SK-N-SH treated with all-trans-retinoic acid at 6 μM for 48 hours (cell line): ENCODE results near the gene TXNDC11.

ENCODE experiments used
- ATAC-seq: fragments of 200-7000 bp; cut with Tn5 transposase; 3 replicates; pipeline ENCODE4 v1.9.1; 2020; ENCODE audit warnings: mild to moderate bottlenecking, moderate library complexity
- ARNTL ChIP-seq: fragments of 450-650 bp; formaldehyde crosslinking; IDR thresholded peaks from 2 replicates; pipeline ENCODE4 v1.5.0; 2020; ENCODE audit warnings: low read depth, mild to moderate bottlenecking, moderate library complexity, borderline replicate concordance
- BACH2 ChIP-seq: fragments of 250-450 bp; sonication (Bioruptor Pico); IDR thresholded peaks from 2 replicates; pipeline ENCODE4 v1.9.0; 2021; ENCODE audit warnings: mild to moderate bottlenecking, borderline replicate concordance
- CSDC2 ChIP-seq: fragments of 250-450 bp; sonication (Bioruptor Pico); IDR thresholded peaks from 2 replicates; pipeline ENCODE4 v1.5.0; 2020; ENCODE audit warnings: mild to moderate bottlenecking, moderate library complexity
- ESRRG ChIP-seq: fragments of 250-450 bp; sonication (Bioruptor Pico); IDR thresholded peaks from 2 replicates; pipeline ENCODE4 v1.6.1; 2021; ENCODE audit warnings: mild to moderate bottlenecking
- GLIS3 ChIP-seq: fragments of 250-450 bp; sonication (Bioruptor Pico); IDR thresholded peaks from 2 replicates; pipeline ENCODE4 v1.5.0; 2020; ENCODE audit warnings: mild to moderate bottlenecking, moderate library complexity
- ISL1 ChIP-seq: fragments of 250-450 bp; sonication (Bioruptor Pico); IDR thresholded peaks from 2 replicates; pipeline ENCODE4 v2.1.2; 2022; ENCODE audit warnings: mild to moderate bottlenecking, moderate library complexity
- OSR1 ChIP-seq: fragments of 250-450 bp; sonication (Bioruptor Pico); IDR thresholded peaks from 2 replicates; pipeline ENCODE4 v1.8.0; 2022; ENCODE audit warnings: moderate library complexity, mild to moderate bottlenecking, inconsistent platforms
- RARB ChIP-seq: fragments of 250-450 bp; sonication (Bioruptor Pico); IDR thresholded peaks from 2 replicates; pipeline ENCODE4 v1.8.0; 2021; ENCODE audit warnings: mild to moderate bottlenecking, moderate library complexity
- SNAI2 ChIP-seq: fragments of 250-450 bp; sonication (Bioruptor Pico); IDR thresholded peaks from 2 replicates; pipeline ENCODE4 v1.5.0; 2020; ENCODE audit warnings: mild to moderate bottlenecking, moderate library complexity
- TCF4 ChIP-seq: fragments of 250-450 bp; sonication (Bioruptor Pico); IDR thresholded peaks from 2 replicates; pipeline ENCODE4 v1.8.0; 2021; ENCODE audit warnings: mild to moderate bottlenecking, moderate library complexity, borderline replicate concordance
- TOX ChIP-seq: fragments of 250-450 bp; sonication (Bioruptor Pico); IDR thresholded peaks from 2 replicates; pipeline ENCODE4 v1.8.0; 2021; ENCODE audit warnings: mild to moderate bottlenecking, moderate library complexity, borderline replicate concordance
- ZC3H10 ChIP-seq: fragments of 250-450 bp; sonication (Bioruptor Pico); IDR thresholded peaks from 2 replicates; pipeline ENCODE4 v1.5.1; 2021; ENCODE audit warnings: mild to moderate bottlenecking, moderate library complexity
- ZFP3 ChIP-seq: fragments of 250-450 bp; sonication (Bioruptor Pico); IDR thresholded peaks from 2 replicates; pipeline ENCODE4 v1.5.0; 2020; ENCODE audit warnings: mild to moderate bottlenecking, moderate library complexity
- ZFP30 ChIP-seq: fragments of 450-650 bp; formaldehyde crosslinking; IDR thresholded peaks from 2 replicates; pipeline ENCODE4 v1.5.0; 2022; ENCODE audit warnings: mild to moderate bottlenecking, moderate library complexity
- ZNF70 ChIP-seq: fragments of 450-650 bp; formaldehyde crosslinking; IDR thresholded peaks from 2 replicates; pipeline ENCODE4 v1.5.0; 2020; ENCODE audit warnings: mild to moderate bottlenecking, moderate library complexity
- ZNF8 ChIP-seq: fragments of 450-650 bp; formaldehyde crosslinking; IDR thresholded peaks from 2 replicates; pipeline ENCODE4 v1.5.0; 2020; ENCODE audit warnings: mild to moderate bottlenecking, moderate library complexity
- TF ChIP-seq, protein P1 (sequence below): fragments of 250-450 bp; sonication (Bioruptor Pico); IDR thresholded peaks from 2 replicates; pipeline ENCODE4 v1.5.1; 2021; ENCODE audit warnings: mild to moderate bottlenecking, moderate library complexity
- TF ChIP-seq, protein P2 (sequence below): fragments of 250-450 bp; sonication (Bioruptor Pico); IDR thresholded peaks from 2 replicates; pipeline ENCODE4 v1.8.0; 2021; ENCODE audit warnings: low read depth, mild to moderate bottlenecking, moderate library complexity, borderline replicate concordance
- TF ChIP-seq, protein P3 (sequence below): fragments of 250-450 bp; sonication (Bioruptor Pico); IDR thresholded peaks from 2 replicates; pipeline ENCODE4 v1.5.0; 2020; ENCODE audit warnings: mild to moderate bottlenecking, moderate library complexity
- TF ChIP-seq, protein P4 (sequence below): fragments of 250-450 bp; sonication (Bioruptor Pico); IDR thresholded peaks from 2 replicates; pipeline ENCODE4 v1.8.0; 2020; ENCODE audit warnings: mild to moderate bottlenecking, moderate library complexity, borderline replicate concordance

Gene TXNDC11

DNA sequence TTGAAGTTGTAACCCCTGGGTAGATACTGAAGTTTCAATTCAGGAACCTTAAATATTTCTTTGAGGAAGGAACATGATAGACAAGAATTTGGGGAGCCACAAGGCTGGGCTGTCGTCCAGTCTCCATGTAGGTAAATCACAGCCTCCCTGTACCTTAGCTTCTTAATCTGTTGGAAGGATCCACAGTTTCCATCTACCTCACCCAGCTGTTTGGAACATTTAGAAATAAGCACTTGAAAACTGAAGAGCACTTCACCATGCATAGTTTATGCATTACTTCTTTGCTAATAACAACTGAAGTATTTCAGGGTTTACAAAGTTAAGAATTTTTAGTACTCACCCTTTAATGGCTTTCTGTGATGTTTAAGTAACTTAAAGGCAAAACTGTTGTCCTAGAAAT lies 17.2 kb downstream of the TXNDC11 start:
- no peak for ATAC-seq
- TF ChIP-seq TOX: no peak
- TF ChIP-seq ZC3H10: no peak
- TF ChIP-seq ZFP30: no peak
- TF ChIP-seq, protein P1, sequence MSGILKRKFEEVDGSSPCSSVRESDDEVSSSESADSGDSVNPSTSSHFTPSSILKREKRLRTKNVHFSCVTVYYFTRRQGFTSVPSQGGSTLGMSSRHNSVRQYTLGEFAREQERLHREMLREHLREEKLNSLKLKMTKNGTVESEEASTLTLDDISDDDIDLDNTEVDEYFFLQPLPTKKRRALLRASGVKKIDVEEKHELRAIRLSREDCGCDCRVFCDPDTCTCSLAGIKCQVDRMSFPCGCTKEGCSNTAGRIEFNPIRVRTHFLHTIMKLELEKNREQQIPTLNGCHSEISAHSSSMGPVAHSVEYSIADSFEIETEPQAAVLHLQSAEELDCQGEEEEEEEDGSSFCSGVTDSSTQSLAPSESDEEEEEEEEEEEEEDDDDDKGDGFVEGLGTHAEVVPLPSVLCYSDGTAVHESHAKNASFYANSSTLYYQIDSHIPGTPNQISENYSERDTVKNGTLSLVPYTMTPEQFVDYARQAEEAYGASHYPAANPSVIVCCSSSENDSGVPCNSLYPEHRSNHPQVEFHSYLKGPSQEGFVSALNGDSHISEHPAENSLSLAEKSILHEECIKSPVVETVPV: no peak
- TF ChIP-seq TCF4 (CRISPR knock-in tag): no peak
- TF ChIP-seq ESRRG (CRISPR knock-in tag): no peak
- no peak for TF ChIP-seq CSDC2 (CRISPR knock-in tag)
- TF ChIP-seq, protein P2, sequence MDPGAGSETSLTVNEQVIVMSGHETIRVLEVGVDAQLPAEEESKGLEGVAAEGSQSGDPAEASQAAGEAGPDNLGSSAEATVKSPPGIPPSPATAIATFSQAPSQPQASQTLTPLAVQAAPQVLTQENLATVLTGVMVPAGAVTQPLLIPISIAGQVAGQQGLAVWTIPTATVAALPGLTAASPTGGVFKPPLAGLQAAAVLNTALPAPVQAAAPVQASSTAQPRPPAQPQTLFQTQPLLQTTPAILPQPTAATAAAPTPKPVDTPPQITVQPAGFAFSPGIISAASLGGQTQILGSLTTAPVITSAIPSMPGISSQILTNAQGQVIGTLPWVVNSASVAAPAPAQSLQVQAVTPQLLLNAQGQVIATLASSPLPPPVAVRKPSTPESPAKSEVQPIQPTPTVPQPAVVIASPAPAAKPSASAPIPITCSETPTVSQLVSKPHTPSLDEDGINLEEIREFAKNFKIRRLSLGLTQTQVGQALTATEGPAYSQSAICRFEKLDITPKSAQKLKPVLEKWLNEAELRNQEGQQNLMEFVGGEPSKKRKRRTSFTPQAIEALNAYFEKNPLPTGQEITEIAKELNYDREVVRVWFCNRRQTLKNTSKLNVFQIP (CRISPR knock-in tag): no peak
- no peak for TF ChIP-seq OSR1 (CRISPR knock-in tag)
- TF ChIP-seq RARB (CRISPR knock-in tag): no peak
- TF ChIP-seq, protein P3, sequence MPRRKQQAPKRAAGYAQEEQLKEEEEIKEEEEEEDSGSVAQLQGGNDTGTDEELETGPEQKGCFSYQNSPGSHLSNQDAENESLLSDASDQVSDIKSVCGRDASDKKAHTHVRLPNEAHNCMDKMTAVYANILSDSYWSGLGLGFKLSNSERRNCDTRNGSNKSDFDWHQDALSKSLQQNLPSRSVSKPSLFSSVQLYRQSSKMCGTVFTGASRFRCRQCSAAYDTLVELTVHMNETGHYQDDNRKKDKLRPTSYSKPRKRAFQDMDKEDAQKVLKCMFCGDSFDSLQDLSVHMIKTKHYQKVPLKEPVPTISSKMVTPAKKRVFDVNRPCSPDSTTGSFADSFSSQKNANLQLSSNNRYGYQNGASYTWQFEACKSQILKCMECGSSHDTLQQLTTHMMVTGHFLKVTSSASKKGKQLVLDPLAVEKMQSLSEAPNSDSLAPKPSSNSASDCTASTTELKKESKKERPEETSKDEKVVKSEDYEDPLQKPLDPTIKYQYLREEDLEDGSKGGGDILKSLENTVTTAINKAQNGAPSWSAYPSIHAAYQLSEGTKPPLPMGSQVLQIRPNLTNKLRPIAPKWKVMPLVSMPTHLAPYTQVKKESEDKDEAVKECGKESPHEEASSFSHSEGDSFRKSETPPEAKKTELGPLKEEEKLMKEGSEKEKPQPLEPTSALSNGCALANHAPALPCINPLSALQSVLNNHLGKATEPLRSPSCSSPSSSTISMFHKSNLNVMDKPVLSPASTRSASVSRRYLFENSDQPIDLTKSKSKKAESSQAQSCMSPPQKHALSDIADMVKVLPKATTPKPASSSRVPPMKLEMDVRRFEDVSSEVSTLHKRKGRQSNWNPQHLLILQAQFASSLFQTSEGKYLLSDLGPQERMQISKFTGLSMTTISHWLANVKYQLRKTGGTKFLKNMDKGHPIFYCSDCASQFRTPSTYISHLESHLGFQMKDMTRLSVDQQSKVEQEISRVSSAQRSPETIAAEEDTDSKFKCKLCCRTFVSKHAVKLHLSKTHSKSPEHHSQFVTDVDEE (CRISPR knock-in tag): no peak
- no peak for TF ChIP-seq BACH2
- no peak for TF ChIP-seq GLIS3 (CRISPR knock-in tag)
- TF ChIP-seq, all 23 proteins: peak for 0

DNA sequence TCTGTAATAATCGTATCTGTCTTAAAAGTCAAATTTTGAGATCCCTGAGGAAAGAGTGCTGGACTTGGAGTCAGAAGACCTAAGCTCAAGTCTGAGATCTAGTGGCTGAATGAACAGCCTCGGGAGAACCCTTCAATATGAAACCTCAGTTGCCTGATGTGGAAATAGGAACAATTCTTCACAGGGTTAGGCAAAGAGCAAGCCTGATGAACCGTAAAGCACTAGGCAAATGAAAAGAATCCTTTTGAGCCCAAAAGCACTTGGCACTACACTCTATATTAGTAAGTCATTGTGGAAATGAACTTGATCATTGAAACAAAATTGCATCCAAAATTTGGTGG lies 20.2 kb downstream of the TXNDC11 start:
- no peak for ATAC-seq
- no peak for TF ChIP-seq OSR1 (CRISPR knock-in tag)
- TF ChIP-seq, protein P2 (CRISPR knock-in tag): no peak
- TF ChIP-seq BACH2: no peak
- no peak for TF ChIP-seq SNAI2 (CRISPR knock-in tag)
- no peak for TF ChIP-seq ESRRG (CRISPR knock-in tag)
- TF ChIP-seq ISL1 (CRISPR knock-in tag): no peak
- TF ChIP-seq ZNF8 (CRISPR knock-in tag): no peak
- TF ChIP-seq, protein P3 (CRISPR knock-in tag): no peak
- TF ChIP-seq TCF4 (CRISPR knock-in tag): no peak
- TF ChIP-seq, protein P4, sequence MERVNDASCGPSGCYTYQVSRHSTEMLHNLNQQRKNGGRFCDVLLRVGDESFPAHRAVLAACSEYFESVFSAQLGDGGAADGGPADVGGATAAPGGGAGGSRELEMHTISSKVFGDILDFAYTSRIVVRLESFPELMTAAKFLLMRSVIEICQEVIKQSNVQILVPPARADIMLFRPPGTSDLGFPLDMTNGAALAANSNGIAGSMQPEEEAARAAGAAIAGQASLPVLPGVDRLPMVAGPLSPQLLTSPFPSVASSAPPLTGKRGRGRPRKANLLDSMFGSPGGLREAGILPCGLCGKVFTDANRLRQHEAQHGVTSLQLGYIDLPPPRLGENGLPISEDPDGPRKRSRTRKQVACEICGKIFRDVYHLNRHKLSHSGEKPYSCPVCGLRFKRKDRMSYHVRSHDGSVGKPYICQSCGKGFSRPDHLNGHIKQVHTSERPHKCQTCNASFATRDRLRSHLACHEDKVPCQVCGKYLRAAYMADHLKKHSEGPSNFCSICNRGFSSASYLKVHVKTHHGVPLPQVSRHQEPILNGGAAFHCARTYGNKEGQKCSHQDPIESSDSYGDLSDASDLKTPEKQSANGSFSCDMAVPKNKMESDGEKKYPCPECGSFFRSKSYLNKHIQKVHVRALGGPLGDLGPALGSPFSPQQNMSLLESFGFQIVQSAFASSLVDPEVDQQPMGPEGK (CRISPR knock-in tag): no peak
- no peak for TF ChIP-seq ZFP3 (CRISPR knock-in tag)
- TF ChIP-seq ZNF70 (CRISPR knock-in tag): no peak
- TF ChIP-seq ARNTL (CRISPR knock-in tag): no peak
- TF ChIP-seq TOX: no peak
